GM12892 (cell line): ENCODE measurements around the gene ANKMY1.

ENCODE experiments used
- POLR2A ChIP-seq: IDR thresholded peaks from 2 replicates; pipeline ENCODE4 v1.6.1; 2011; ENCODE audit warnings: low read depth, low read length, control low read depth
- POLR2AphosphoS5 ChIP-seq: IDR thresholded peaks from 2 replicates; pipeline ENCODE4 v1.6.1; 2011; ENCODE audit warnings: low read depth, low read length, control low read depth
- TAF1 ChIP-seq: IDR thresholded peaks from 2 replicates; pipeline ENCODE4 v1.6.1; 2011; ENCODE audit warnings: low read depth, mild to moderate bottlenecking, control low read depth, low read length, borderline replicate concordance

DNA sequence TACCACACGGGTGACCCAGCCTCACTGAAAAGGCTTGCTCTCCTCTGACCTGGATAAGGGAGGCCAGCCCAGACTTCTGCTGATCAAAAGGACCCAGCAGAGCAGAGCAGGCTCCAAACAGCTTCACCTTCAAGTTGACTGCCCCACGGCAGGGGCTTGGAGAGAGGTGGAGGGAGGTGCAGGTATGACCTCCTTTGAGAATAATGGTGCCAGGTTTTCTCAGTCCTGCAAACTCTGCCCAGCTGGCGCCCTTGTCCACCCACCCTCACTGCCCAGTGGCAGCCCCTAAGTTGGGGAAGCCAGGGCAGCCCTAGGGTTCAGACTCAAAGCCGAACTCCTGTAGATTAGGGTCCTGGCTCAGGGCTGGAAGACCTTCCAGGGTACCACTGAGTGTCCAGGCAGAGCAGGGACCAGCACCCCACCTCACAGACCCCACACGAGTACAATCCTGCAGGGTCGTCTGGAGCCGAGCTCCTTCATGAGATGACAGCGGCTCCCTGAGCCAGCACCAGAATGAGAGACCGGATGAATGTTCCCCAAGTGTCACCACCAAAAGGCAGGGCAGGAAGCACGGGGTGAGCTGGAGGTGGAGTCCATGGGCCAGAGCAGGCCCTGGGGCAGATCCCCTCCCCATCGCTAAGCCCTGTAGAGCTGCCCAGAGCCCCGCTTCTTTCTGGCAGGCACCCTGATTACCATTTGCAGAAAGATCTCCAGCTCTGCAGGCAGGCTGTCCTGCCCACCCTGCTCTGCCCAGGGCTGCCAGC, 125.9 kb downstream of the ANKMY1 start:
- TF ChIP-seq POLR2A (no peak), POLR2AphosphoS5 (no peak), TAF1 (no peak)
